H1 (cell line): ENCODE data around the gene TMEM45B. TPM values are rescaled to one million over a fixed set of nuclear protein-coding genes. Genes with fewer than 3 reads are reported as not detected.

Experiments
- CBX8 ChIP-seq: fragments of 300-800, 300-1000 bp; sonication (generic); IDR thresholded peaks from 2 replicates; pipeline ENCODE4 v1.7.1; 2016; ENCODE audit warnings: low read depth, low read length, borderline replicate concordance
- RNF2 ChIP-seq: fragments of 200-900, 300-1000 bp; sonication (generic); IDR thresholded peaks from 2 replicates; pipeline ENCODE4 v1.7.1; 2016; ENCODE audit warnings: borderline replicate concordance, low read depth, mild to moderate bottlenecking, antibody characterized with exemption, low read length; ENCODE audit not compliant: poor library complexity, severe bottlenecking; ENCODE audit errors: missing control alignments
- SIRT6 ChIP-seq: IDR thresholded peaks from one replicate; pipeline ENCODE4 v1.7.1; 2012; ENCODE audit warnings: low read length, inconsistent platforms
- polyA plus RNA-seq, 7 experiments: library from polyadenylated mRNA; depleted of rRNA in 3 of 7; stranded (reverse) in 5 of 7; unstranded in 2 of 7; fragments of >200 nt in 5 of 7; fragments of 200-250 nt in 2 of 7; gene quantifications; 1 replicate in 5 of 7; 2 replicates in 1 of 7; 4 replicates in 1 of 7; pipeline versions ENCODE4 v1.2.1 to v1.2.3, GENCODE V29; 2011 to 2013; ENCODE audit warnings: missing spikeins in 2 of 7, mixed read lengths in 2 of 7
- total RNA-seq: library from RNA; stranded (reverse); fragmentation: NEBNext Ultra II Directional; extraction: Animal tissue kit (Norgen Biotek cat#: 25700); gene quantifications from 2 replicates; pipeline ENCODE4 v1.2.1, GENCODE V29; 2021

The TMEM45B gene
- total and polyA plus RNA-seq, 2 of the 8 experiments (the other 6 are each of a cell fraction or from before 2014, with no cell fraction given), result 0.23 TPM; not detected in 1

- TF ChIP-seq CBX8 (no peak), RNF2 (no peak), SIRT6 (no peak)
Observed at GRCh38 chr11:129881570-129882170, 66.0 kb downstream of the TMEM45B start (continued).
